B cell (primary cell): ENCODE results near the gene HLA-C. TPM values are rescaled to one million over a fixed set of nuclear protein-coding genes. Genes with fewer than 3 reads are reported as not detected.

Experiments used
- ATAC-seq: fragments of 200-7000 bp; cut with Tn5 transposase; one replicate; pipeline ENCODE4 v1.10.0; 2021; ENCODE audit warnings: low read depth, mild to moderate bottlenecking, moderate number of reproducible peaks, moderate library complexity
- CTCF ChIA-PET: fragments of 350-600 bp; sonication (Branson Sonifier 250); formaldehyde crosslinking; loops from one replicate; lab custom pipeline; 2021; ENCODE audit warnings: antibody characterized with exemption, inconsistent platforms; lab: Charles Lee
- POLR2A ChIA-PET: fragments of 350-600 bp; sonication (Branson Sonifier 250); formaldehyde crosslinking; loops from one replicate; lab custom pipeline; 2021; ENCODE audit warnings: antibody characterized with exemption; lab: Charles Lee
- DNase-seq: peaks from one replicate; pipeline ENCODE4 v3.0.0; 2013
- H2AFZ ChIP-seq: 2 replicates; pipeline ENCODE4 v1.6.1; 2012; ENCODE audit warnings: mild to moderate bottlenecking, low read depth, low read length; ENCODE audit not compliant: insufficient read depth, poor library complexity, severe bottlenecking
- H3K27ac ChIP-seq, 2 donors: 1 replicate in 1 of 2; 2 replicates in 1 of 2; pipeline ENCODE4 v1.5.1; 2012 to 2013; ENCODE audit warnings: low read length in 2 of 2, mild to moderate bottlenecking in 2 of 2, moderate library complexity in 1 of 2
- H3K27me3 ChIP-seq, 4 experiments: fragments of 200-600 bp in 1 of 4; sonication (generic) in 1 of 4; replicated peaks in 1 of 4; 1 replicate in 2 of 4; 2 replicates in 2 of 4; pipeline versions ENCODE4 v1.6.1 to v1.7.0; 2013 to 2016; ENCODE audit warnings: low read length in 3 of 4, mild to moderate bottlenecking in 2 of 4, mixed read lengths in 1 of 4, moderate library complexity in 1 of 4; ENCODE audit not compliant: insufficient read depth in 4 of 4, control insufficient read depth in 3 of 4; ENCODE audit errors: control extremely low read depth in 1 of 4
- H3K36me3 ChIP-seq, 2 experiments: replicated peaks in 1 of 2; 1 replicate in 1 of 2; 2 replicates in 1 of 2; pipeline versions ENCODE4 v1.6.1 to v1.7.1; 2013; ENCODE audit warnings: low read length in 1 of 2; ENCODE audit not compliant: insufficient read depth in 2 of 2, control insufficient read depth in 1 of 2; ENCODE audit errors: control extremely low read depth in 1 of 2, extremely low read depth in 1 of 2
- H3K4me1 ChIP-seq, 2 donors: fragments of 200-600 bp in 1 of 2; sonication (generic) in 1 of 2; 1 replicate in 1 of 2; 2 replicates in 1 of 2; pipeline versions ENCODE4 v1.5.1 to v1.6.1; 2013 to 2017; ENCODE audit warnings: low read length in 2 of 2; ENCODE audit not compliant: control insufficient read depth in 2 of 2, insufficient read depth in 2 of 2
- H3K4me2 ChIP-seq: replicated peaks from 2 replicates; pipeline ENCODE3; 2012; ENCODE audit warnings: mild to moderate bottlenecking, low read depth, low read length; ENCODE audit not compliant: poor library complexity, severe bottlenecking
- H3K4me3 ChIP-seq, 5 experiments: fragments of 200-600 bp in 1 of 5; sonication (generic) in 1 of 5; 1 replicate in 3 of 5; 2 replicates in 2 of 5; pipeline versions ENCODE4 v1.5.1 to v1.7.0; 2011 to 2016; ENCODE audit warnings: low read length in 4 of 5, mild to moderate bottlenecking in 4 of 5, low read depth in 2 of 5, control low read depth in 1 of 5, moderate library complexity in 1 of 5; ENCODE audit not compliant: insufficient read depth in 1 of 5; ENCODE audit errors: control extremely low read depth in 1 of 5, extremely low read depth in 1 of 5
- H3K79me2 ChIP-seq: fragments of 200-600 bp; sonication (generic); one replicate; pipeline ENCODE4 v1.6.0; 2016; ENCODE audit warnings: low read length; ENCODE audit not compliant: control insufficient read depth, insufficient read depth
- H3K9ac ChIP-seq: fragments of 200-600 bp; sonication (generic); 2 replicates; pipeline ENCODE4 v1.6.1; 2017; ENCODE audit warnings: mild to moderate bottlenecking, low read length, moderate library complexity
- H3K9me3 ChIP-seq, 3 donors: one replicate each; pipeline versions ENCODE4 v1.6.1 to v1.7.1; 2013; ENCODE audit warnings: low read length in 2 of 3; ENCODE audit not compliant: control insufficient read depth in 2 of 3, insufficient read depth in 1 of 3; ENCODE audit errors: control extremely low read depth in 1 of 3
- H4K20me1 ChIP-seq: 2 replicates; pipeline ENCODE4 v1.6.0; 2012; ENCODE audit warnings: mild to moderate bottlenecking, low read length; ENCODE audit not compliant: insufficient read depth, control insufficient read depth, poor library complexity, severe bottlenecking
- H3K27ac Mint-ChIP-seq: one replicate; pipeline ENCODE4 v1.8.0; 2021; ENCODE audit warnings: mixed read lengths
- H3K27me3 Mint-ChIP-seq: one replicate; pipeline ENCODE4 v1.8.0; 2021; ENCODE audit warnings: mixed read lengths
- H3K4me1 Mint-ChIP-seq: one replicate; pipeline ENCODE4 v1.8.0; 2021; ENCODE audit warnings: mixed read lengths
- H3K4me3 Mint-ChIP-seq: one replicate; pipeline ENCODE4 v1.8.0; 2021; ENCODE audit warnings: mixed read lengths
- H3K9me3 Mint-ChIP-seq: one replicate; pipeline ENCODE4 v1.8.0; 2022; ENCODE audit warnings: mixed read lengths; ENCODE audit not compliant: insufficient read depth
- EZH2 ChIP-seq: IDR thresholded peaks from 2 replicates; pipeline ENCODE4 v1.6.1; 2012; ENCODE audit warnings: borderline replicate concordance, low read depth, mild to moderate bottlenecking, moderate library complexity, low read length; ENCODE audit not compliant: insufficient read depth, poor library complexity, severe bottlenecking
- WGBS: methylation state at CpG from one replicate; pipeline ENCODE4 v1.1.5; 2013; ENCODE audit warnings: missing lambda C conversion rate; ENCODE audit not compliant: insufficient coverage; 5-methylcytosine and 5-hydroxymethylcytosine counted together
- intact Hi-C: fragments of 100-400 bp; cut with micrococcal nuclease; formaldehyde crosslinking; loops from one replicate; pipeline ENCODE4 v1.10.0; 2022
- polyA minus RNA-seq: library from RNA; depleted of rRNA, polyadenylated mRNA; stranded (reverse); fragments of >200 nt; gene quantifications from 2 replicates; pipeline ENCODE4 v1.2.3, GENCODE V29; 2012
- polyA plus RNA-seq: library from polyadenylated mRNA; depleted of rRNA; stranded (reverse); fragments of >200 nt; gene quantifications from 2 replicates; pipeline ENCODE4 v1.2.3, GENCODE V29; 2012
- total RNA-seq, 2 donors: library from RNA; stranded (reverse); fragments of 120-200 nt in 1 of 2; gene quantifications; 1 replicate in 1 of 2; 2 replicates in 1 of 2; pipeline versions ENCODE4 v1.2.3 to v1.2.4, GENCODE V29; 2013 to 2022
- TF ChIP-seq, protein P1 (sequence below): fragments of 200-600 bp; IDR thresholded peaks from one replicate; pipeline ENCODE4 v1.8.0; 2022; ENCODE audit warnings: antibody characterized with exemption, mild to moderate bottlenecking

The HLA-C gene
- 972 and 998 TPM in 2 replicates for total RNA-seq
- 1,455 TPM for total RNA-seq (2013)
- 1,983 and 2,212 TPM in 2 replicates for polyA plus RNA-seq
- 2,373 and 2,670 TPM in 2 replicates for polyA minus RNA-seq

DNA sequence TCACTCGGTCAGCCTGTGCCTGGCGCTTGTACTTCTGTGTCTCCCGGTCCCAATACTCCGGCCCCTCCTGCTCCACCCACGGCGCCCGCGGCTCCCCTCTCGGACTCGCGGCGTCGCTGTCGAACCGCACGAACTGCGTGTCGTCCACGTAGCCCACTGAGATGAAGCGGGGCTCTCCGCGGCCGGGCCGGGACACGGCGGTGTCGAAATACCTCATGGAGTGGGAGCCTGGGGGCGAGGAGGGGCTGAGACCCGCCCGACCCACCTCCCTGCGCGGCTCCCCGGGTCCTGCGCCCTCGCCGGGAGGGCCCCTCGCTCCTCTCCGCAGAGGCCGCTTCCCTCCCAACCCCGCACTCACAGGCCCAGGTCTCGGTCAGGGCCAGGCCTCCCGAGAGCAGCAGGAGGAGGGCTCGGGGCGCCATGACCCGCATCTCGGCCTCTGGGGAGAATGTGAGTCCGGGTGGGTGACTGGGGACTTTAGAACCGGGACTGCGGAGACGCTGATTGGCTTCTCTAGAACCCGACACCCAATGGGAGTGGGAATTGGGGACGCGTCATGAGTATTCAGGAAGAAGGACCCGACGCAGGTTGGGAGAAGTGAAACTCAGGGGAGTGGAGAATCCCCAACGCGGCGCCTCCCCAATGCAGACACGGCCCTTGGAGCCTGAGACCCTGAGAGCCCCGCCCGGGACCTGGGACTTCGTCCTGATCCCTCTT, at the start of gene HLA-C:
Gene HLA-C, minus strand, starts transcription at position 452 of the 717 bp plus-strand sequence. Its CDS starts 21 bp downstream, at position 431.
- DNase-seq: peak; percentile 98
- peak within 1 kb of the TSS; percentile 72 to 94 (median 87) for H3K4me3 ChIP-seq
- CTCF ChIA-PET: interaction anchor here (1.2 to 2.5 kb wide), 3 partner anchors 75 to 138 kb away, joined by 3 to 15 read pairs (median 15); no protein-coding TSS in a partner anchor
- peak; percentile 88 for ATAC-seq
- H3K9me3 Mint-ChIP-seq: no peaks in the 10 kb centered on the region
- H3K27ac ChIP-seq: peak within 1 kb of the TSS; percentile 97 to 98
- intact Hi-C loops: loop anchor here (1.0 kb wide), 6 partner anchors 37 to 113 kb away; partner anchors contain the start of genes HLA-B and TCF19
- H3K27me3 Mint-ChIP-seq: no peaks in the 10 kb centered on the region
- H3K4me1 Mint-ChIP-seq: peaks cover 64% of the 10 kb centered on the region
- peaks cover 36% of the 10 kb centered on the region for H4K20me1 ChIP-seq
- peaks cover 33 to 46% of the 10 kb centered on the region in 2 donors for H3K4me1 ChIP-seq
- no peak for TF ChIP-seq EZH2
- TF ChIP-seq, protein P1, sequence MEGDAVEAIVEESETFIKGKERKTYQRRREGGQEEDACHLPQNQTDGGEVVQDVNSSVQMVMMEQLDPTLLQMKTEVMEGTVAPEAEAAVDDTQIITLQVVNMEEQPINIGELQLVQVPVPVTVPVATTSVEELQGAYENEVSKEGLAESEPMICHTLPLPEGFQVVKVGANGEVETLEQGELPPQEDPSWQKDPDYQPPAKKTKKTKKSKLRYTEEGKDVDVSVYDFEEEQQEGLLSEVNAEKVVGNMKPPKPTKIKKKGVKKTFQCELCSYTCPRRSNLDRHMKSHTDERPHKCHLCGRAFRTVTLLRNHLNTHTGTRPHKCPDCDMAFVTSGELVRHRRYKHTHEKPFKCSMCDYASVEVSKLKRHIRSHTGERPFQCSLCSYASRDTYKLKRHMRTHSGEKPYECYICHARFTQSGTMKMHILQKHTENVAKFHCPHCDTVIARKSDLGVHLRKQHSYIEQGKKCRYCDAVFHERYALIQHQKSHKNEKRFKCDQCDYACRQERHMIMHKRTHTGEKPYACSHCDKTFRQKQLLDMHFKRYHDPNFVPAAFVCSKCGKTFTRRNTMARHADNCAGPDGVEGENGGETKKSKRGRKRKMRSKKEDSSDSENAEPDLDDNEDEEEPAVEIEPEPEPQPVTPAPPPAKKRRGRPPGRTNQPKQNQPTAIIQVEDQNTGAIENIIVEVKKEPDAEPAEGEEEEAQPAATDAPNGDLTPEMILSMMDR: no peak
- H3K4me2 ChIP-seq: peak within 1 kb of the TSS; percentile 87
- H3K36me3 ChIP-seq: peaks cover 4 to 26% of the 10 kb centered on the region in 2 experiments
- peaks cover 35% of the 10 kb centered on the region for H3K79me2 ChIP-seq
- under 1% methylated on average over 57 of the region's 62 CpGs for WGBS
- H3K9me3 ChIP-seq: no peaks in the 10 kb centered on the region
- peak within 1 kb of the TSS; percentile 98 for H3K4me3 Mint-ChIP-seq
- peak within 1 kb of the TSS; percentile 99 for H3K9ac ChIP-seq
- peak within 1 kb of the TSS; percentile 85 for H2AFZ ChIP-seq
- H3K27ac Mint-ChIP-seq: peak within 1 kb of the TSS; percentile 100
- POLR2A ChIA-PET: interaction anchor here (1.0 to 3.6 kb wide), 4 partner anchors 75 to 134 kb away, joined by 3 to 38 read pairs (median 8); no protein-coding TSS in a partner anchor
- no peaks in the 10 kb centered on the region for H3K27me3 ChIP-seq
